HG02870 (cell line): ENCODE measurements around the gene AKAP13.

Experiments
- ATAC-seq: cut with Tn5 transposase; IDR thresholded peaks from one replicate; pipeline ENCODE4 v1.9.1; 2021; ENCODE audit warnings: mild to moderate bottlenecking, moderate library complexity; ENCODE audit not compliant: unreplicated experiment

The AKAP13 gene

GRCh38 chr15:85404918-85405866, 24.8 kb downstream of the AKAP13 start:
- ATAC-seq = no peak

- ATAC-seq = no peak
Measured at GRCh38 chr15:85406916-85407315, 26.5 kb downstream of the AKAP13 start.

- no peak for ATAC-seq
Measured at GRCh38 chr15:85407421-85408269, 27.2 kb downstream of the AKAP13 start.

GRCh38 chr15:85408270-85408746, 27.9 kb downstream of the AKAP13 start:
- no peak for ATAC-seq

- ATAC-seq = no peak
Measured at GRCh38 chr15:85412066-85412465, 31.7 kb downstream of the AKAP13 start.

- peak; percentile 96 for ATAC-seq
Measured at GRCh38 chr15:85412956-85413854, 32.8 kb downstream of the AKAP13 start.

- ATAC-seq = no peak
Measured at GRCh38 chr15:85414037-85414436, 33.6 kb downstream of the AKAP13 start.

- no peak for ATAC-seq
Measured at GRCh38 chr15:85414495-85414894, 34.1 kb downstream of the AKAP13 start.

- no peak for ATAC-seq
Measured at GRCh38 chr15:85414991-85415390, 34.6 kb downstream of the AKAP13 start.

GRCh38 chr15:85415783-85416182, 35.4 kb downstream of the AKAP13 start:
- no peak for ATAC-seq

- no peak for ATAC-seq
Measured at GRCh38 chr15:85417276-85417675, 36.9 kb downstream of the AKAP13 start.

- no peak for ATAC-seq
Measured at GRCh38 chr15:85419161-85419560, 38.8 kb downstream of the AKAP13 start.

GRCh38 chr15:85421116-85421925, 40.9 kb downstream of the AKAP13 start:
- no peak for ATAC-seq

- ATAC-seq = no peak
Measured at GRCh38 chr15:85422607-85423006, 42.2 kb downstream of the AKAP13 start.

- no peak for ATAC-seq
Measured at GRCh38 chr15:85423256-85423655, 42.9 kb downstream of the AKAP13 start.

GRCh38 chr15:85424154-85424553, 43.8 kb downstream of the AKAP13 start:
- ATAC-seq = no peak

GRCh38 chr15:85426481-85426880, 46.1 kb downstream of the AKAP13 start:
- ATAC-seq = no peak

- no peak for ATAC-seq
Measured at GRCh38 chr15:85427286-85428028, 47.1 kb downstream of the AKAP13 start.

- no peak for ATAC-seq
Measured at GRCh38 chr15:85429522-85429921, 49.1 kb downstream of the AKAP13 start.
